D341Med (cell line): Measurements from ENCODE around the gene EML1.

Source experiments
- DNase-seq: peaks from one replicate; pipeline ENCODE4 v3.0.0; 2012; ENCODE audit warnings: low spot score

The EML1 gene

GRCh38 chr14:99968941-99969340 is 175.7 kb downstream of the EML1 start:
- no peak for DNase-seq

GRCh38 chr14:99969673-99970322 is 176.6 kb downstream of the EML1 start:
- no peak for DNase-seq

GRCh38 chr14:99971087-99971940 is 178.1 kb downstream of the EML1 start:
- peak; percentile 97 for DNase-seq

- DNase-seq: peak; percentile 65
These were observed 178.9 kb downstream of the EML1 start for GRCh38 chr14:99971941-99972747.

GRCh38 chr14:99972748-99973466 is 179.7 kb downstream of the EML1 start:
- DNase-seq: no peak

GRCh38 chr14:99975190-99975589 is 182.0 kb downstream of the EML1 start:
- DNase-seq: no peak

- no peak for DNase-seq
These were observed 182.8 kb downstream of the EML1 start for GRCh38 chr14:99976021-99976420.

- no peak for DNase-seq
These were observed 183.5 kb downstream of the EML1 start for GRCh38 chr14:99976681-99977080.

GRCh38 chr14:99980299-99980698 is 187.1 kb downstream of the EML1 start:
- DNase-seq: no peak

- DNase-seq: no peak
These were observed 188.6 kb downstream of the EML1 start for GRCh38 chr14:99981806-99982205.

- DNase-seq: peak; percentile 74
These were observed 189.5 kb downstream of the EML1 start for GRCh38 chr14:99982537-99983250.

- DNase-seq: no peak
These were observed 190.2 kb downstream of the EML1 start for GRCh38 chr14:99983251-99984015.

GRCh38 chr14:99984036-99984435 is 190.8 kb downstream of the EML1 start:
- DNase-seq: no peak

- DNase-seq: no peak
These were observed 193.2 kb downstream of the EML1 start for GRCh38 chr14:99986396-99986795.

GRCh38 chr14:99989032-99989431 is 195.8 kb downstream of the EML1 start:
- no peak for DNase-seq

GRCh38 chr14:99990268-99991170 is 197.3 kb downstream of the EML1 start:
- no peak for DNase-seq

- DNase-seq: no peak
These were observed 198.1 kb downstream of the EML1 start for GRCh38 chr14:99991331-99991730.
